CD4-positive, alpha-beta T cell treated with Interleukin-15 for 4 hours (primary cell): ENCODE data around the gene ADK.
"Not testable (repeated sequence)": the region's sequence is repeated elsewhere in the genome, so short reads cannot be mapped to it uniquely, and the experiment has no call there.

Experiments used
- DNase-seq: peaks from one replicate; pipeline ENCODE4 v3.0.0-alpha.2; 2020; ENCODE audit warnings: low spot score

ADK gene

GRCh38 chr10:74179111-74179710 is 28.2 kb downstream of the ADK start:
- DNase-seq: peak; percentile 30

- DNase-seq: no peak
These were observed 35.7 kb downstream of the ADK start for GRCh38 chr10:74186678-74187077.

GRCh38 chr10:74187237-74187636 is 36.2 kb downstream of the ADK start:
- DNase-seq: no peak

DNA sequence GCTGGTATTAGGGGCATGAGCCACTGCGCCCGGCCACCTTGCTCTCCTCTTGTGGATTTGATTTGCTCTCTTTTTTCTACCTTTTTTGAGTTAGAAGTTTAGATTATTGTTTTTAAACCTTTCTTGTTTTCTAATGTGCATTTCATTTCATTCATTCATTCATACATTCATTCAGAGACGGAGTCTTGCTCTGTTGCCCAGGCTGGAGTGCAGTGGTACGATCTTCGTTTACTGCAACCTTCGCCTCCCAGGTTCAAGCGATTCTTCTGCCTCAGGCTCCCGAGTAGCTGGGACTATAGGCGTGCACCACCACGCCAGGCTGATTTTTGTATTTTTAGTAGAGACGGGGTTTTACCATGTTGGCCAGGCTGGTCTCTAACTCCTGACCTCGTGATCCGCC is 37.6 kb downstream of the ADK start:
- not testable (repeated sequence) for DNase-seq

GRCh38 chr10:74189999-74190421 is 39.0 kb downstream of the ADK start:
- DNase-seq: peak; percentile 28

DNA sequence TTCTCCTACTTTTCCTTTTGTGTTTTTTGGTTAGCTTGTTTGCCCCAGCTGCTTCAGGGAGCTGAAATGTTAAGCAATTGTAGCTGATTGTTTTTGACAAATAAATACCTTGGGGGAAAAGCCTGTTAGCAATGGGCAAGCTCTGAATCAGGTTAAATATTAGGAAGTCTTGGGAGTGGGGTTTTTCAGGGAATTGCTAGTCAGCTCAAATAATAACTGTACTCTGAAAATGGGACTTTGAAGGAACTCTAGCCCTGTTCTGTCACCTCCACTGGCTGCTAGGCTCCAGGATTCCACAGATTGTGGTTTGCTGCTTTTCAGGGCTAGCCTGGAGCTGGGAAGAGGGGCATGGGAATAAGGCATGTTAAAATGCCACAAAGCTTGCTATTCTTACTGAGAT is 39.5 kb downstream of the ADK start:
- no peak for DNase-seq

DNA sequence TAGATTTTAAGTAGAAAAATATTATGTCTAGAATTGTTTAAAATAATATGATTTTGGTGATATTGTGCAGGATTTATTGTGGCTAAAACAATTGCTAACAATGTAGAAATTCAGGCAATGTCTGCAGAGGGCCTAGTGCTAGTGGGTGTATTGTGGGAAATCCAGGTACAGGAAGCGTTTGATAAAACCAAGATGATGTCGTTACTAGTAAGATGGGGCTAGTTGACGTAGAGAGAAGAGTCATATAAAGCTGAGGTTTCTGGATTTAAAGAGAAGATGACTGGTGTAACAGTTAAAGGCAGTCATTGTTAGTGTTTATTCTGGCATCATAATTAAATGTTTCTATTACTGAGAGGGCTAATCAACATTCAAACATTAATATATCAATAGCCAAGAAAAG is 43.5 kb downstream of the ADK start:
- DNase-seq: peak; percentile 19

DNA sequence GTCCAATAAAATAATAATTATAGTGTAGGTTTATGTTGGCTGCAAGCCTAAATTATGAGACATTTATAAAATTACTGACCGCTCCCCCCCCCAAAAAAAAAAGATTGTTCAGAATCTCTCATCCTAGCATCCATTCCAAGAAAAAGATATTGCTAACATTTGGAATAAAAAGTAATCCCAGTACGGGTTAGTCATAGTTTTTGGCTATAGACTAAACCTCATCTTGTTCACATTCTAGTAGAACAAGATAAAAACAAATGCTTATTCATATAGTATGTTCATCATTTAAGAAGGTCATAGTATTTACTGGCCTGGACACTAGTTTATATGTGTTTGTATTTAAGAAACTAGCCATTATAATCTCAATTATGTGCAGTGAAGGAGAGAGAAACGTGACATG is 44.0 kb downstream of the ADK start:
- no peak for DNase-seq

DNA sequence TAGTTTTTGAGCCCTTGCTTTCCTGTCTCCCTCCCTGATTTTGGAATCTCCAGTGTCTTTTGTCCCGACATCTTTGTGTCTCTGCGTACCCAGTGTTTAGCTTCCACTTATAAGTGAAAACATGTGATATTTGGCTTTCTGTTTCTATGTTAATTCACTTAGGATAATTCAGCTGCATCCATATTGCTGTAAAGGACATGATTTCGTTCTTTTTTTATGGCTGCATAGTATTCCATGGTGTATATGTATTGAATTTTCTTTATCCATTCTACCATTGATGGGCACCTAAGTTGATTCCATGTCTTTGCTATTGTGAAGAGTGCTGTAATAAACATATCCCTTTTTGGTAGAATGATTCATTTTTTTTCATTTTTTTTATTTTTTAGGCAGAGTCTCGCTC is 48.3 kb downstream of the ADK start:
- DNase-seq: no peak

GRCh38 chr10:74202356-74202755 is 51.3 kb downstream of the ADK start:
- no peak for DNase-seq

DNA sequence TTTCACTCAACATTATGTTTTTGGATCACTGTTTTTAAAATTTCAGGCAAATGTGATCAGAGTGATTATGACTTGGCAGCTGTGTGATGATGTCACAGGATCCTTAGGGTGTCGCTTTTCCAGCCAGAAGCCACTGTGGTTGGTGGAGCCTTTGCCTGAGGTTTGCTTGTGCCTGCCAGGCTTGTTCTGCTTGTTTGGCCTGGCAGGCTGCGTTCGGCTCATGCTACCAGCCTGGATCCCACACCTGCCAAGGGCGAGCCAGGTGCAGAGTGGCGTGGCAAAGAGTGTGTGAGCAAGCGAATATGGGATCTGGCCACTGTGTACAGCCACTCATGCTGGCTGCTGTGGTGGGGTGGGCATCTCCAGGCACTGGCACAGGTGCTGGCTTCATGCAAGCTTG is 55.7 kb downstream of the ADK start:
- DNase-seq: no peak

DNA sequence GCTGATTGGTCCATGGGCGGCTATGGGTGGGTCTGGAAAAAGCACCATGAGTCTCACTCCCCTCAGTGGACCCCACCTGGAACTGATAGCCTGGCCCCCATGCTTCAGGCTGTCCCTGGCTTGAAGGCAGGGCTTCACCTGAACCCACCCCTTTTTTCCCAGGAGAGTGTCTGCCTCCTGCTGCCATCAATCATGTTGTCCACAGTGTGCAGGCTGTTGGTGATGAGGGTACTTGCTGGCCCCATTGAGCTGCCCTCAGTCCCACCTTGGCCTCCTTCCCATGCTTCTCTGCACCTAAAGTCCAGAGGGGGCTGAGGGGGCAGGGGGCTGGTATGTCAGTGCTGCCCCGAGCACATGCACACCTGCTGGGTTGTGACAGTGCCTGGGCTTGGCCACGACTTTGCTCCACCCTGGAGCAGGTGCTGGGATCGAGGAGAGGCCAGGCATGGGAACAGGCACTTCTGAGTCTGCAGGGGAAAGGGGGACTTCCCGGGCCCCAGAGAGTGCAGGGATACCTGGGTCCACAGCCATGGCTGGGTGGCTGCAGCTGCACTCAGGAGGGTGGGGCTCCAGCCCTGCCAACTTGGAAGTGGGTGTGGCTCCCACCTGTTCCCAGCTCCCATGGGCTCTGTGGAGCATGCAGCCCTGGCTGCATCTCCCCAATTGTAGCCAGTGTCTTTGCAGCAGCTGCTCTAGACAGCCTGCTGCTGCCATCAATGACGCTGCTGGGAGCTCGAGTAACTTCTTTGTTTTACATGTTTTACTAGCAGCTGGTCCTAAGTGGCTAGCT is 56.9 kb downstream of the ADK start:
- no peak for DNase-seq

DNA sequence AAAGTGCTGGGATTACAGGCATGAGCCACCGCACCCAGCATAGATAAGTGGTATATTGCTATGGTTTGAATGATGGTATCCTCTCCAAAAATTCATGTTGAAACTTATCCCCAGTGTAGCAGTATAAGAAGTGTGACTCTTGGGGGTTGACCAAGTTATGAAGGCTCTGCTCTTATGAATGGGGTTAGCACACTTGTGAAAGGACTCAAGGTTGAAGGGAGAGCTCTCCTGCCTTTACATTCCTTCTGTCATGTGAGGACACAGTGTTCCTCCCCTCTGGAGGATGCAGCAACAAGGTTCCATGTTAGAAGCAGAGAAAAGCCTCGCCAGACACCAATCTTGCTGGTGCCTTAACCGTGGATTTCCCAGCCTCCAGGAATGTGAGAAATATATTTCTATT is 58.0 kb downstream of the ADK start:
- DNase-seq: no peak

DNA sequence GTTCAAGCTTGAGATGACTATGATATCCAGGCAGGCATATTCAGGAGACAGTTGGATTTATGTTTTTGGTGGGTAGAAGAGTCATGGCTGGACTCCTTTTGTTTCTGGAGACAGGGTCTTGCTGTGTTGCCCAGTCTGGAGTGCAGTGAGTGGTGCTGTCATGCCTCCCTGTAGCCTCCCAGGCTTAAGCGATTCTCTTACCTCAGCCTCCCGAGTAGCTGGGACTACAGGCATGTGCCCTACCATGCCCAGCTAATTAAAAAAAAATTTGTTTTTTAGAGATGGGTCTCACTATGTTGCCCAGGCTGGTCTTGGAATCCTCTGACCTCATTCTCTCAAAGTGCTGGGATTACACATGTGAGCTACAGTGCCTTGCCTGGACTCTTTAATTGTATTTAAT is 62.0 kb downstream of the ADK start:
- no peak for DNase-seq

GRCh38 chr10:74213571-74214162 is 62.6 kb downstream of the ADK start:
- DNase-seq: peak; percentile 56

GRCh38 chr10:74217110-74217509 is 66.1 kb downstream of the ADK start:
- not testable (repeated sequence) for DNase-seq

GRCh38 chr10:74222467-74222866 is 71.4 kb downstream of the ADK start:
- DNase-seq: not testable (repeated sequence)

DNA sequence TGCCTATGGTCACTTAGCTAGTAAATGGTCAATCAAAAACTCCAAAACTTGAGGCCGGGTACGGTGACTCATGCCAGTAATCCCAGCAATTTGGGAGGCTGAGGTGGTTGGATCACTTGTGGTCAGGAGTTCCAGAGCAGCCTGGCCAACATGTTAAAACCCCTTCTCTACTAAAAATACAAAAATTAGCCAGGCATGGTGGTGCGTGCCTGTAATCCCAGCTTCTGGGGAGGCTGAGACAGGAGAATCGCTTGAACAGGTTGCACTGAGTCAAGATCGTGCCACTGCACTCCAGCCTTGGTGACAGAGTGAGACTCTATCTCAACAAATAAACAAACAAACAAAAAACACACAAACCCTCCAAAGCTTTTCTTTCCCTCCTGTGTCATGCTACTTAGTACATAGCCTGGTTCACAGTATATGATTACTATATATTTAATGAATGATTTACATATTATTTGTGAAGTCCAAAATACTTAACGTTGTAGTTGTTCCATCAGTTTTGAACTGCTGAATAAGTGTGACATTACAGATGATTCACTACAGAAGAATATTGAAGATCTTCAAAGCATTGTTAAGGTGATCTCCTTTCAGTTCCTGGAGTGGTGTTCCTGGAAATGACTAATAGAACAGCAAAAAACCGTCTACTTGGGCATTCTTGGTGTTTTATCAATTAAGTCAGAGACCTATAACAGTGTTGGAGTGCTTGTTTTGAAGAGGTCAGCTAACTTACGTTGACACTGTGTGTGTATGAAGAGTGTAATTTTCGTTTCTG is 72.9 kb downstream of the ADK start:
- peak; percentile 65 for DNase-seq

DNA sequence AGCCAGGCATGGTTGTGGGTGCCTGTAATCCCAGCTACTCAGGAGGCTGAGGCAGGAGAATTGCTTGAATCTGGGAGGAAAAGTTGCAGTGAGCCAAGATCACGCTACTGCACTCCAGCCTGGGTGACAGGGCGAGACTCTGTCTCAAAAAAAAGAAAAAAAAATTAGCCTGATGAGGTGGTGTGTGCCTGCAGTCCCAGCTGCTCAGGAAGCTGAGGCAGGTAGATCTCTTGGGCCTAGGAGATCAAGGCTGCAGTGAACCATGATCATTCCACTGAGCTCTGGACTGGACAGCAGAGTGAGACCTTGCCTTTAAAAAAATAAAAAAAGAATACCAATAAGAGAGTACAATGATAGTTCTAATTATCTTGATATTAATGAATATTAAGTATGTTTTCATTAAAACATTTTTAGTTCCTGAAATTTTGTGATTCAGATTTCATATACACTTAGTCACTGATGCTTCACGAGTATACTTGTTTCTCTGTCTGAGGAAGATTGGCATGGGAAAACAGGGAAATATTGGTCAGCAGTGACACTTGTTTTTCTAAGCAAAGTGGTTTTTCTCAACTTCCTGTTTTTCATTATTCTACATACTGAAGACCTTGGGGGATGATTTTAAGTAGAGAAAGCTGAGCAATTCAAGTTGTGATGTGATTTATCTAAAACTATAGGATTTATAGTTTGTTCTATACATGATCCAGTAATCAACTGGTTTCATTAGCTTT is 76.8 kb downstream of the ADK start:
- peak; percentile 51 for DNase-seq

- DNase-seq: peak; percentile 13
These were observed 80.4 kb downstream of the ADK start for GRCh38 chr10:74231375-74231774.

DNA sequence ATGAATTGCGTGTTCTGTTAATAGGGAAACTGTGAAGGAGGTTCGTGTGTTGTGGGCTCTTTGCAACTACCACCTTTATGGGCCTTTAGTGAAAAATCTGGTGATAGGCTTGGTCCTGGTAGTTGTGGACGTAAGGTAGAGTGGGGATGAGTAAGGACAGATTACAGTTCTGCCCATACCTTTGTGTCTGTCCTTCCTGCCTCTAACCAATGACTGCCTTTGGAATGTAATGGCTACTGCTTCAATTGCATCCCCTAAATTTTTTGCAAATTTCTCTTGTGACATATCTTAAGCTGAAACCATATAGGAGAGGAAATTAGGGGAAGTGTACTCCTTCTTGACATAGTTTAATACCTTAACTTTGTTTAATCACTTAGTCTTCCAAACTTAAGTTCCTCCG is 82.3 kb downstream of the ADK start:
- no peak for DNase-seq

DNA sequence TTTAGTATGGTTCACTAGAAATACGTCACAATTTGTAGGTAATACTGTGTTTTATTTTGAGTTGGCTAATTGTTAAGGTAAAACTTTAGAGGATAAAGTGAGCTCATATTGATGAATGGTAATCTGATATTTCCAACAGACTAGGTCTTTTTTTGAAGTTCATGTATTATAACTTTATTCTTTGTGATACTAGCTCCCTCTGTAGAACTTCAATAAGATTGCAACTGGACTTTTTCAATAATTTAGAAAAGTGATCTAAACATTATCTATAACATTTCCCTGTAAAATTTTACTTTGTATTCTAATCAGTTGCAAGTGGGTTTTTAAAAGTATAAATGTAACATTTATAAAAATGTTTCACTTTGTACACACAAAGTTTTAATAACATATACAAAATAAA is 83.5 kb downstream of the ADK start:
- DNase-seq: no peak
